Activated naive CD8-positive, alpha-beta T cell treated with anti-CD3 and anti-CD28 coated beads, Interleukin-2, amount 10 ng/mL, durations not matched to agents 7 days and 5 days (primary cell): ENCODE measurements around the gene HDAC11. TPM values are rescaled to one million over a fixed set of nuclear protein-coding genes. Genes with fewer than 3 reads are reported as not detected.

Experiments
- ATAC-seq: fragments of 150-1000 bp; cut with Tn5 transposase; one replicate; pipeline ENCODE4 v1.10.0; 2021; ENCODE audit warnings: low read depth, moderate library complexity
- POLR2A ChIA-PET: fragments of 350-600 bp; sonication (Branson Sonifier 250); formaldehyde crosslinking; loops from one replicate; lab custom pipeline; 2021; ENCODE audit warnings: antibody characterized with exemption; lab: Charles Lee
- DNase-seq: peaks from one replicate; pipeline ENCODE4 v3.0.0; 2021
- H3K27ac Mint-ChIP-seq: one replicate; pipeline ENCODE4 v1.8.0; 2022; ENCODE audit warnings: mild to moderate bottlenecking, mixed read lengths
- H3K27me3 Mint-ChIP-seq: one replicate; pipeline ENCODE4 v1.8.0; 2022; ENCODE audit warnings: mild to moderate bottlenecking, moderate library complexity, mixed read lengths
- H3K36me3 Mint-ChIP-seq: one replicate; pipeline ENCODE4 v1.8.0; 2021; ENCODE audit warnings: mild to moderate bottlenecking, mixed read lengths
- H3K4me1 Mint-ChIP-seq: one replicate; pipeline ENCODE4 v1.8.0; 2021; ENCODE audit warnings: mixed read lengths
- H3K4me3 Mint-ChIP-seq: one replicate; pipeline ENCODE4 v1.8.0; 2022; ENCODE audit warnings: mild to moderate bottlenecking, moderate library complexity, mixed read lengths
- H3K9me3 Mint-ChIP-seq: one replicate; pipeline ENCODE4 v1.8.0; 2021; ENCODE audit warnings: mixed read lengths
- total RNA-seq, 2 experiments: library from RNA; stranded (reverse); gene quantifications; one replicate each; pipeline ENCODE4 v1.2.3, GENCODE V29; 2021

Gene HDAC11
- total RNA-seq, 2 experiments from 2014 or later: 4.1 to 4.9 TPM

DNA sequence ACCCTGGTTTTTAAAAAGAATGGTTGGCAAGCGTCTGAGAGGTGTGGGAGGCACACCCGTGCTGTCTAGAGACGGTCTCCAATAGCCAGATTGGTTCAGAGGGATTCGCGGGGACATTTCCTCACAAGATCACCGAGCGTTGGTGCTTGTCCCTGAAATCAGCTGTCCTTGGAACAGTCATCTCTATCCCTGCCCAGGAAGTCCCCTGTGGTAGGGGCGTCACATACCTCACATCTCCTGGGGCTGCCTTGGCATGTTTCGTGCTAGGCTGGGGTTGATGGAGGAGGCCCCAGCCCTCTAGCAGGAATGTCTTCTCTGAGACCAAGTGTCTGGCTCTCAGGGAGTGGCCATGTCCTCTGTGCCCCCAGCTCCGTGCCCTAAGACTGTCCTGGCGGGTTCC, 75.6 kb downstream of the HDAC11 start:
- Mint-ChIP-seq H3K9me3 (no peaks in the 10 kb centered on the region), H3K4me3 (no peak overlapping the region), H3K27me3 (peaks cover 25% of the 10 kb centered on the region), H3K36me3 (no peaks in the 10 kb centered on the region), H3K4me1 (peaks cover 5% of the 10 kb centered on the region), H3K27ac (no peak overlapping the region)
- POLR2A ChIA-PET: no interaction called here
- ATAC-seq (no peak), DNase-seq (no peak)

Other genes with a start within 250 kb of the HDAC11 start
- 100 to 1,000 TPM; 163 to 170 TPM for gene NUP210, start 60.0 kb upstream of the HDAC11 start, total RNA-seq
- 1 to 10 TPM; 2.6 to 2.7 TPM for gene FBLN2, start 68.8 kb downstream of the HDAC11 start, total RNA-seq